Left lung (tissue), 10 donors: ENCODE data around the gene ACER3. TPM values are rescaled to one million over a fixed set of nuclear protein-coding genes. Genes with fewer than 3 reads are reported as not detected.
A peak's percentile ranks its signal among the peaks of the same experiment; 100 is the strongest.

ENCODE experiments used
- ATAC-seq: fragments of 200-7000 bp; cut with Tn5 transposase; one replicate; pipeline ENCODE4 v1.9.1; 2020; ENCODE audit warnings: moderate library complexity
- DNase-seq, 4 donors: peaks; one replicate each; pipeline ENCODE4 v3.0.0-alpha.2; 2013 to 2020
- H3K27ac ChIP-seq, 2 donors: fragments of 200-600 bp; sonication (generic) in 1 of 2; one replicate each; pipeline versions ENCODE4 v1.5.0 to v1.8.0; 2020 to 2021
- H3K27me3 ChIP-seq, 2 donors: fragments of 200-600 bp; sonication (generic) in 1 of 2; one replicate each; pipeline versions ENCODE4 v1.5.0 to v1.8.0; 2020 to 2021
- H3K36me3 ChIP-seq, 2 donors: fragments of 200-600 bp; sonication (generic) in 1 of 2; one replicate each; pipeline versions ENCODE4 v1.5.0 to v1.8.0; 2020 to 2021
- H3K4me1 ChIP-seq, 2 donors: fragments of 200-600 bp; one replicate each; pipeline ENCODE4 v1.8.0; 2021
- H3K4me3 ChIP-seq, 2 donors: fragments of 200-600 bp; sonication (generic) in 1 of 2; one replicate each; pipeline versions ENCODE4 v1.5.0 to v1.8.0; 2020 to 2021; ENCODE audit warnings: mild to moderate bottlenecking in 1 of 2
- H3K9me3 ChIP-seq, 2 donors: fragments of 200-600 bp; sonication (generic) in 1 of 2; one replicate each; pipeline versions ENCODE4 v1.5.0 to v1.8.0; 2020 to 2021
- CTCF ChIP-seq, 2 donors: fragments of 200-600 bp; sonication (generic) in 1 of 2; IDR thresholded peaks; one replicate each; pipeline versions ENCODE4 v1.5.0 to v1.8.0; 2021; ENCODE audit warnings: antibody characterized with exemption in 2 of 2
- intact Hi-C, 2 donors: fragments of 100-400 bp; cut with DNase I; formaldehyde crosslinking; loops; one replicate each; pipeline versions ENCODE4 v1.11.2 to v1.14.2; 2022
- polyA plus RNA-seq, 6 donors: library from polyadenylated mRNA; unstranded; fragments of 120-200 nt; gene quantifications; one replicate each; pipeline ENCODE4 v1.2.1, GENCODE V29; 2013; ENCODE audit not compliant: insufficient read length in 6 of 6
- total RNA-seq, 2 donors: library from RNA; stranded (reverse); fragmentation: NEBNext Ultra II Directional; extraction: Animal tissue kit (Norgen Biotek cat#: 25700); gene quantifications; one replicate each; pipeline ENCODE4 v1.2.1, GENCODE V29; 2021
- donor health status: DM: no; HTN: yes; CAD: no.
- donor health status: DM: no; HTN: no; CAD: no.

The ACER3 gene
- total and polyA plus RNA-seq, 8 donors = 17.5 to 46.5 (median 24.6) TPM

DNA sequence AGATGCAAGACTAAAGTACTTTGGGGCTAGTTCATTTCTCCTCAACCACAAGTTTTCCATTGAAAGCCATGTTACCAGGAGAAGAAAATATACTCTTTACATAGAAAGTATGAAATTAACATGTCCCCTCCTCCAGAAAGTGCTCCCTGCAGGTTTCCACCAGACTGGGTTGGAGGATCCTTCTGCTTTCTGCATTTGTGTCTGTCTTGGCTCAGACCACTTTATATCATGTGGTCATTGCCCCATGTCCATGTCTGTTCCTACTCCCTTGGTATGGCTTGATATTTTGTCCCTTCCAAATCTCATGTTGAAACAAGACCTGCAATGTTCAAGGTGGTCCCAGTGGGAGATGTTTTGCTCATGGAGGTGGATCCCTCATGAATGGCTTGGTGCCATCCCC lies 28.4 kb upstream of the ACER3 start:
- Histone ChIP-seq H3K9me3 (no peaks in the 10 kb centered on the region), H3K4me3 (no peak overlapping the region), H3K36me3 (no peaks in the 10 kb centered on the region), H3K27me3 (no peaks in the 10 kb centered on the region), H3K27ac (no peak overlapping the region), H3K4me1 (peaks cover 5 to 40% of the 10 kb centered on the region in 2 donors)
- no peak for DNase-seq
- peak; percentile 22 for ATAC-seq
- no peak for TF ChIP-seq CTCF (IDR thresholded peaks at IDR 0.05)
- intact Hi-C loops = no loop called here

DNA sequence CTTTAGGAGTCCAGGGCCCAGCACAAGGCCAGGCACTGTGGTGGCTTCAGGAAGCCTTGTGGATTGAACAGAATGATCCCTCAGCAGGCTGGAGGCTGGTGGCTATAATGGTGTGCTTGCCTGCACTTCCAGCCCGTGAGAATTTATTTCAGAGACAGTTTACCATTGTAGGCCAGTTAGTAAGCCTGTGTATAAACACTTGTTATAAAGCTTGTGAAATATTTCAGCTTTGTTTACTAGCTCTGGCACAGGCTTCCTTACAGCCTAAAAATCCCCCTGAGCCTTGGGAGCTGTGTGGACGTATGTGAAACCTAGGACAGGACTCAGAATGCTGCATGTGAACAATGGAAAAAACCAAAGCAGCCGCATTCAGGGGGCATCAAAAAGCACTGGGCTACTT lies 26.6 kb upstream of the ACER3 start:
- TF ChIP-seq CTCF (IDR thresholded peaks at IDR 0.05) = no peak
- H3K27me3 ChIP-seq = no peaks in the 10 kb centered on the region

DNA sequence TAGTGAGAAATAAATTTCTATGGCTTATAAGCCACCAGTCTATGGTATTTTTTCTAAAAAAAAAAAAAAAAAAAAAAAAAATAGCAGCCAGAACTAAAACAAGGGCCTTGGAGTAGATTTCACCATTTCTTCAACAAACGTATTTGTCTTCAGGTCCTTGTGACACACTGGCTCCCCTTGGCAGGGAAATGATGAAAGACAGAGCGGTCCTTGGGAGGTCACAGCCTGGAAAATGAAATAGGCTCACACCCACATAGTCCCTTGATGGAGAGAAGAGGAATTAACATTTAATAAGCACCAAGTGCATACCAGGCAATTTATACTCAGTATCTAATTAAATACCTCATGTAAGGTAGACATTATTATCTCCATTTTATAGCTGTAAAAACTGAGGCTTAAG lies 25.7 kb upstream of the ACER3 start:
- DNase-seq = no peak
- Histone ChIP-seq H3K36me3 (no peaks in the 10 kb centered on the region), H3K27me3 (no peaks in the 10 kb centered on the region), H3K4me1 (peaks cover 5 to 62% of the 10 kb centered on the region in 2 donors), H3K27ac (no peak overlapping the region), H3K9me3 (no peaks in the 10 kb centered on the region), H3K4me3 (no peak overlapping the region)
- no peak for ATAC-seq
- intact Hi-C loops = no loop called here
- no peak for TF ChIP-seq CTCF (IDR thresholded peaks at IDR 0.05)

More for the DNA sequence above, 26.6 kb upstream of the ACER3 start:
- H3K4me3 ChIP-seq = no peak overlapping the region
- DNase-seq (no peak), ATAC-seq (no peak)
- H3K4me1 ChIP-seq = peaks cover 5 to 58% of the 10 kb centered on the region in 2 donors
- H3K9me3 ChIP-seq = no peaks in the 10 kb centered on the region
- H3K27ac ChIP-seq = no peak overlapping the region
- H3K36me3 ChIP-seq = no peaks in the 10 kb centered on the region
- intact Hi-C loops = no loop called here

GRCh38 chr11:76835928-76836612 lies 24.6 kb upstream of the ACER3 start:
- H3K27me3 ChIP-seq = no peaks in the 10 kb centered on the region
- H3K4me1 ChIP-seq = peaks cover 5 to 52% of the 10 kb centered on the region in 2 donors
- intact Hi-C loops = no loop called here
- DNase-seq = peak in 1 of 4 donors; percentile 50
- H3K36me3 ChIP-seq = no peaks in the 10 kb centered on the region
- TF ChIP-seq CTCF (IDR thresholded peaks at IDR 0.05) = no peak
- H3K4me3 ChIP-seq = no peak overlapping the region
- H3K27ac ChIP-seq = peak overlapping the region in 1 of 2 donors; percentile 25
- H3K9me3 ChIP-seq = no peaks in the 10 kb centered on the region
- ATAC-seq = peak; percentile 78

GRCh38 chr11:76836613-76837291 lies 24.0 kb upstream of the ACER3 start:
- no peak for TF ChIP-seq CTCF (IDR thresholded peaks at IDR 0.05)
- no peak overlapping the region for H3K4me3 ChIP-seq
- DNase-seq = no peak
- H3K27ac ChIP-seq = peak overlapping the region; percentile 25 to 26
- H3K36me3 ChIP-seq = no peaks in the 10 kb centered on the region
- peaks cover 5 to 50% of the 10 kb centered on the region in 2 donors for H3K4me1 ChIP-seq
- intact Hi-C loops = no loop called here
- ATAC-seq = peak; percentile 50
- H3K27me3 ChIP-seq = no peaks in the 10 kb centered on the region
- no peaks in the 10 kb centered on the region for H3K9me3 ChIP-seq
